Left kidney (tissue), 2 donors: Measurements from ENCODE around the gene RPS19. TPM values are rescaled to one million over a fixed set of nuclear protein-coding genes. Genes with fewer than 3 reads are reported as not detected.

ENCODE experiments used
- DNase-seq: peaks from one replicate; pipeline ENCODE4 v3.0.0-alpha.2; 2013
- polyA plus RNA-seq: library from polyadenylated mRNA; unstranded; fragments of 120-200 nt; gene quantifications from one replicate; pipeline ENCODE4 v1.2.1, GENCODE V29; 2013; ENCODE audit not compliant: insufficient read length

Gene RPS19
- polyA plus RNA-seq, 1 donor: 1,139 TPM

DNA sequence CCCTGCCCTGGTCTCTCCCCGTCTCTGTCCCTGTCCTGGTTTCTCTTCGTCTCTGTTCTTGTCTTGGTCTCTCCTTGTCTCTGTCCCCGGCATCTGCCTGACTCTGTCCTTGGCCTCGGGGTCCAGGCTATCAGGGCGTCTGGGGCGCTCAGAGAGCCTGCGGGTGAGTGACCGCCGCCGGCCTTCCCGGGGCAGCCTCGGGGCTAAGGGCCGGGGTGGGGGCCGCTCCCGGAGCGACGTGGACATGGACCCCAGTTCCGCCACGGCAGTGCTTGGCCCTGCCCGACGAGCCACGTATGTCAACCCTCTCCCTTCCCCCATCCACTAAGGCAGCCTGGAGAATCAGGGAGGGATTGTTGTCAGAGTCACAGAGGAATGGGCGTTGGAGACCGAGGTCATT lies 37.8 kb downstream of the RPS19 start:
- no peak for DNase-seq

DNA sequence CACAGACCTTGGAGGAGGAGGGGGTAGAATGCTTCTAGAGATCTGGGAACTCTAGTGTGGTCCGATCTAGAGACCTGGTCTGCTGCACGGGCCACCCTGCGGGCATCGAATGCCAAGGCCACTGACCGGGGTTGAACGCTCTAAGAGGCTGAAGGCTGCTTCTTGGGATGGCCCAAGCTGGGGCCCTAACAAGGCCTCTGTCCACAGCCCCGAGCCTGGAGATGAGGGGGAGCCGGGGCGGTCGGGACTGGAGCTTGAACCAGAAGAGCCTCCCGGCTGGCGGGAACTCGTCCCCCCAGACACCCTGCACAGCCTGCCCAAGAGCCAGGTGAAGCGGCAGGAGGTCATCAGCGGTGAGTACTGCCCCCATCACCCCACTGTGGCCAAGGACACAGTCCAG lies 38.2 kb downstream of the RPS19 start:
- no peak for DNase-seq

DNA sequence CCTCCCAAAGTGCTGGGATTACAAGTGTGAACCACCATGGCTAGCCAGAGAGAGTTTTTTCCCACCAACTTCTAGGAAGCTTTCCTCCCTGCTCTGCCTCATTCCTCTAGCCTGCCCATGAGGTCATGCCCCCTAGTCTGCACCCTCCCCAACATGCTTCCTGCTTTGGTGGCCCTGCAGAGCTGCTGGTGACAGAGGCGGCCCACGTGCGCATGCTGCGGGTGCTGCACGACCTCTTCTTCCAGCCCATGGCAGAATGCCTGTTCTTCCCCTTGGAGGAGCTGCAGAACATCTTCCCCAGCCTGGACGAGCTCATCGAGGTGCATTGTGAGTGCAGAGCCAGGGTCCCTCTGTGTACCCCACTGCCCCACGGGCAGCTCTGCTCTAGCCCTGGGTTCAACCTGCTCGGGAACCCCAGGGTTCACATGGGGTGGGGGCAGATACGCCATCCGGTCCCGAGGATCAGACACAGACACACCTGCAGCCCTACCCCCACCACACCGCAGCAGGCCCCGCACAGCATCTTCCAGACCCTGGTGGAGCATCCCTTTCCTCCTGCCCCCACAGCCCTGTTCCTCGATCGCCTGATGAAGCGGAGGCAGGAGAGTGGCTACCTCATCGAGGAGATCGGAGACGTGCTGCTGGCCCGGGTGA lies 41.8 kb downstream of the RPS19 start:
- DNase-seq: no peak

DNA sequence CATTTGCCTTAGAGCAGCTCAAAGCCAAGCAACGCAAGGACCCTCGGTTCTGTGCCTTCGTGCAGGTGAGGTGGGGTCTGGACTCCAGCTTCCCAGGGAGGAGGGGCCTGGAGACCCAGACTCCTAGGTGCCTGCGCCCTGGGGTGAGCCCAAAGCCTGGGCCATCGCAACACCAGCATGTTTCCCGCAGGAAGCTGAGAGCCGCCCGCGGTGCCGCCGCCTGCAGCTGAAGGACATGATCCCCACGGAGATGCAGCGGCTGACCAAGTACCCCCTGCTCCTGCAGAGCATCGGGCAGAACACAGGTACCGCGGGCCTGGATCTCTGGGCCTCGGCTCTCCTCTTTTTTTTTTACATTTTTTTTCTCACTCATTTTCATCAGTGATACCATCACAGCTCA lies 42.5 kb downstream of the RPS19 start:
- DNase-seq: no peak

DNA sequence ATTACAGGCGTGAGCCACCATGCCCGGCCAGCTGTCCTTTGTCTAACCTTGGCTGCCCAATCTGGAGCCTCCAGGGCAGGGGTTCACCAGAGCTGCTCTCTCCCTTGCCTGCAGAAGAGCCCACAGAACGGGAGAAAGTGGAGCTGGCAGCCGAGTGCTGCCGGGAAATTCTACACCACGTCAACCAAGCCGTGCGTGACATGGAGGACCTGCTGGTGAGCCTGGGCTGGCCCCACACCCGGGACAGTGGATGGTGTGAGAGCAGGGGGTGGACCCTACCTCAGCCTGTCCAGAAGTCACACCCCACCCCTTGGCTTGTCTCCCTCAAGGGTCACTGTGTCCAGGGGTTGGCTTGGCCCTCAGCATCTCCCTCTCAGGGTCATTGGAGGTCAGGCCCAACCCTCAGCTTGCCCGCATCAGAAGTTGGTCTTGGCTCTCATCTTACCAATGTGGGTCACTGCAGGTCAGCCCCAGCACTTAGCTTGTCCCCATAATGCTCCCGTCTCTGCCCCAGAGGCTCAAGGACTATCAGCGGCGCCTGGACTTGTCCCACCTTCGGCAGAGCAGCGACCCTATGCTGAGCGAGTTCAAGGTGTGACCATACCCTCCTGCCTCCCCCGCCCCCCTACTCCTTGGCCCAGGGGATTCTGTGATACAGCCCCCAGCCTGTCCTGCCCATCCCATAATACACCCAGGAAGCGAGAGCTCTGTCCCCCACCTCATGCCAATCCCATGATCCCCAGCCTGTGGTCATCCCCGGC lies 43.3 kb downstream of the RPS19 start:
- no peak for DNase-seq

DNA sequence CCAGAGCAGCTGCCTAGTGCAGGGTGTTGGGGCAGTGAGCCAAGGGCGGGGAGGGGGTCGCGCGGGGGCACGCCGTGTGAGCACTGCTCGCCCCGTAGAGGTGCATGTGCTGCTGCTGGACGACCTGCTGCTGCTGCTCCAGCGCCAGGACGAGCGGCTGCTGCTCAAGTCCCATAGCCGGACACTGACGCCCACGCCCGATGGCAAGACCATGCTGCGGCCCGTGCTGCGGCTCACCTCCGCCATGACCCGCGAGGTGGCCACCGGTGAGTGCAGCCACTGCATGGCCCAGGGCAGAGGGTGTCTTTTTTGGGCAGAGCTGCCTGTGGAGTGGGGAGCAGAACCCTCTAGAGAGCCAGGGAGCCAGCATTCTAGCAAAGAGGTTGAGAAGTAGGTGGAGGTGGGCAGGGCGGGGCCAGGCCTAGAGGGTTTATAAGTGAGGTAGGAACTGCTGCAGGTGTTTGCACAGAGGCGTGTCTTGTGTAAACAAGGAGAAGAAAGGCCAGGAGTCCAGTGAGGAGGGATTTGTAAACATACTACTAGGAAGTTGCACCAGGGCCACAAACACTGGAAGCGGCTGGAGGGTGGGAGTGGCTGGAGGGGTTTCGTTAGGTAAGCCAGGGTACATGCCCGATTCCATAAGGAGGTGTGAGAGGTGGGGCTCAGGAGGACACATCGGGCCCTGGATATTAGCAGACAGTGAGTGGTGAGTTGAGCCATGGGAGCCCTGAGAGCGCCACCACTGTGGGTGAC lies 44.2 kb downstream of the RPS19 start:
- no peak for DNase-seq

DNA sequence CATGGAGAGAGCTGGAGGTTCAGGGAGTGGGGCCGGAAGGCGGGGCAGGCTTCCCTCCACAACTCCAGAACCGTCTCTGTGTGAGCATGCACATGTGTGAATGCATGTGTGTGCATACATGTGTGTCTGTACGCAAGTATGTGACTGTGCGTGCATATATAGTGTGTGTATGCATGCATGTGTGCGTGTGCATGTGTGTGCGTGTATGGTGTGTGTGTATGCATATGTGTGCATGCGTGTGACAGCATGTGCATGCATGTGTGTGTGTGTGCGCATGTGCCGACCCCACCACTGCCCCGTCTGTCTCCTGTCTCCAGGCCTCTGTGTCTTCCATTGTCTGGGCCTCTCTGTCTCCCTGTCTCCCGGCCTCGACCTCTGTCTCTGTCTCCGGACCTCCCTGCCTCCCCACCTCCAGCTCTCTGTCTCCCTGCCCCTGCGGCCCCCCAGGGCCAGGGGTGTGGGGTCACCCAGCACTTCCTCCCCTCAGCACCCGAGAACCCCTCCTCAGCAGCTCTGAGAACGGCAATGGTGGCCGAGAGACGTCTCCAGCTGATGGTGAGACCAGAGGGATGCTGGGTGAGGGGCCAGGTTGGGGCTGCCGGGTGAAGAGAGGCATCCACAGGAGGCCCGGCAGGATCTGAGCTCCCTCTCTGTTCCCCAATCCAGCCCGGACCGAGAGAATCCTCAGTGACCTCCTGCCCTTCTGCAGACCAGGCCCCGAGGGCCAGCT lies 45.4 kb downstream of the RPS19 start:
- no peak for DNase-seq

DNA sequence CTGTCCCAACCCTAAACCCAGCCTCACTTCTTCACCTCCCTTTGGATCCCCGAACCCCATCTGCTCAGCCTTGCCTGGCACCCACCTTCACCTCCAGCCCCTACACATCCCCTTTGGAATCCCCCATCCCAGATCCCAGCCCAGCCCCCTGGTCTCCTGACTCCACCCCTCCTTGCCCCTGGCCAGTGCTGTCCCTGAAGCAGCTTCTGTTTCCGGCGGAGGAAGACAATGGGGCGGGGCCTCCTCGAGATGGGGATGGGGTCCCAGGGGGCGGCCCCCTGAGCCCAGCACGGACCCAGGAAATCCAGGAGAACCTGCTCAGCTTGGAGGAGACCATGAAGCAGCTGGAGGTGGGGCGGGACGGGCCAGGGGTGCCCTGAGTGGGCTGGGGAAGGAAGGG lies 46.2 kb downstream of the RPS19 start:
- no peak for DNase-seq

DNA sequence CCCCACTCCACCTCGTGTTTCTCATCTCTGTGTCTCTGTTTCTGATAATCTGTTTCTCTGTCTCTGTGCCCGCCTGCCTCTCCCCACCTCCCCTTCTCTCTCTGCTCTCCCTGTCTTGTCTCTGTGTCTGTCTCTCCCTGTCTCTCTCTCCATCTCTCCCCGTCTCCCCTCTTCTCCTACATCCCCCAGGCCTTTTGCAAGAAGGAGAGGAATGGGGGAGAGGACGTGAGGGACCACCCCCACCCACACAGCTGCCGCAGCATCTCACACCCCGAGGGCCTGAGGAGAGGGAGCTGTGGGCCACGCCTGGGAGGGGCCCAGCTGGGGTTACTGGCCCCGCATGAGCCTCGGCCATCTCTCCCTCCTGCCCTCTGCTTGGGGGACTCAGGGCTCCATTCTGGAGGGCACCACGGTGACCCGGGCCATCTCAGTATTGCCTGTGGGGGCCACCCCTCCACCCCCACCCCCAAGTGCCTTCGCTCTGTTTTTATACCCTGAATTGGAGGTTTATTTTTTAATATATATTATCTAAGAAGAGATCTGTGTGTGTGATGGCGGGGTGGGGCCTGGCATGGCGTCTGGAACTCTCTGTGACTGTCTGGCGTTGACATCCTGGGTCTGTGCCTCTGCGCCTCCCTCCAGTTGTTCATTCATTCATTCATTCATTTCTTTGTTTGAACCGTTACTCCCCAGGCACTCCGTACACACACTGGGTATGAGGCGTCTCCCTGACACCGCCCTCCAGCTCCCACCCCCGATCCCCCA lies 47.0 kb downstream of the RPS19 start:
- DNase-seq: no peak

DNA sequence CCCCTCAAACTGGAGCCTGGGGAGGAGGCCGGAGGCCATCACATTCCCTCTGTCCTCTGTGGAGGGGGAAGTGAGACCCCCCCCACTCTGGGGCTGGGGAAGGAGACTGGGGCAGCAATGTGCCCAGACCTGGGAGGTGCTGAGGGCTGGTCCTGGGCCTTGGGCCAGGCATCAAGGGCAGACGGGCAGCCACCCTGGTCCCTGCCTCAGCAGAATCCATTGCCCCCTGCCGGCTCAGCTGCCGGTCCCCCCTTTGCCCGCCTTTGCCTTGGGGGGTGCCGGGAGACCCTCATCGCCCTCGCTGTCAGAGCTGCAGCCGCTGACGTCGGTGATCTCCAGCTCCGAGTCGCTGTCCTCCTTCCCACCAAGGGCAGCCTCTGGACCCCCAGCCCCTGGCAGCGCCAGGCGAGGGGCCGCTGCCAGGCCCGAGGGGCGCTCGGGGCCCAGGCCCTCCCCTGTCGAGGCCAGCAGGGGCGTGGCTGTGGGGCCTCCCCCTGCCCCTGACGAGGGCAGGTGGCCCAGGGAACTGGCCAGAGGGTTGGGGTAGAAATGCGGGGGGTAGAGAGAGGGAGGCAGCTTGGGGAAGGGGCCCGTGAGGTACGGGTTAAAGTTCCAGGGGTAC lies 48.0 kb downstream of the RPS19 start:
- no peak for DNase-seq

DNA sequence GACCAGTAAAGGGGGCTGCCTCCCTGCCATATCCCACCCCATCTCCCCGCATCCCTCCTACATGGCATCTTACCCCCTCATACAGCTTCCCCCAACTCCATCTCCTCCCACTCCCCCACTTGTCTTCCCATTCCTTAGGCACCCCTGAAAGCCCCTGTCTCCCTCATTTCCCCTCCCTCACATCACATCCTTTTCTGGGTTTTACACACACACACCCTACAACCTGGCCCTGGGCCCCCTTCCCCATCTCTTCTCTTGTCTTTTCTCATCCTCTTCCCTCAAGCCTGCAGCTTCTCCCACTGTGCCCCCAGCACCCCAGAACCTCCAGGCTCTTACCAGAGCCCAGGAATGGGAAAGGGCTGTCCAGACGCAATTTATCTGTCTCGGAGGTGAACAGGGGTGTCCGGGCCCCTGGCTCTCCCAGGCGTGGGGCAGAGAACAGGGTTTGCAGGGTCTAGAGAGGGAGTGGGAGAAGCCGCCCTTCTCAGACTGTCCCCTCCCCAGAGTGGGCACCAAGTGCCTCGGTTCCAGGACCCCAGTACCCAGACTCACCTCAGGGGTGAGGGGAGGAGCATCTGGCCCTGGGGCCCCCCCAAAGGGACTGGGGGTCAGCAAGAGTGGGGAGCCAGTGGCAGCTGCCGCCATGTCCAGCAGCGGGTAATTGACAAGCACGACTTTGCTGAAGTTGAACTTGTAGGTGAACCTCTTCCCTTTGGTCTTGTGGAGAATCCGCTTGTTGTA lies 48.8 kb downstream of the RPS19 start:
- no peak for DNase-seq

DNA sequence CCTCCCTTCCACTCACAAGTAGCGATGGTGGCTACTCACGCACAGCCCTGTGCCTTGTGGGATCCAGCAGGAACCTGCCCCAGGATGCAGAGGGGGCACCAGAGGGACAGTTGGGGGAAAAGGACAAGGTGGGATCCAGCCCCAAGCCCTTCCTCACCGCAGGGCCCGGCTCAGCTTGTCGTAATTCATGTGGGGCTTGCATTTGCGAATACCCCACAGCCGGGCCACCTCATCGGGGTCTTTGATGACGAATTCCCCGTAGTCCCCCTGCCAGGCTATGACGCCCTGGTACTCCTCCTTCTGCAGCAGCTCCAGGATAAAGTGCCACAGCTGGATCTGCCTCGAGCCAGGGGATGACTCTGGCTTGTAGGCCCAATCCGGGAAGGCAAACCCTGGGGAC lies 49.7 kb downstream of the RPS19 start:
- no peak for DNase-seq

DNA sequence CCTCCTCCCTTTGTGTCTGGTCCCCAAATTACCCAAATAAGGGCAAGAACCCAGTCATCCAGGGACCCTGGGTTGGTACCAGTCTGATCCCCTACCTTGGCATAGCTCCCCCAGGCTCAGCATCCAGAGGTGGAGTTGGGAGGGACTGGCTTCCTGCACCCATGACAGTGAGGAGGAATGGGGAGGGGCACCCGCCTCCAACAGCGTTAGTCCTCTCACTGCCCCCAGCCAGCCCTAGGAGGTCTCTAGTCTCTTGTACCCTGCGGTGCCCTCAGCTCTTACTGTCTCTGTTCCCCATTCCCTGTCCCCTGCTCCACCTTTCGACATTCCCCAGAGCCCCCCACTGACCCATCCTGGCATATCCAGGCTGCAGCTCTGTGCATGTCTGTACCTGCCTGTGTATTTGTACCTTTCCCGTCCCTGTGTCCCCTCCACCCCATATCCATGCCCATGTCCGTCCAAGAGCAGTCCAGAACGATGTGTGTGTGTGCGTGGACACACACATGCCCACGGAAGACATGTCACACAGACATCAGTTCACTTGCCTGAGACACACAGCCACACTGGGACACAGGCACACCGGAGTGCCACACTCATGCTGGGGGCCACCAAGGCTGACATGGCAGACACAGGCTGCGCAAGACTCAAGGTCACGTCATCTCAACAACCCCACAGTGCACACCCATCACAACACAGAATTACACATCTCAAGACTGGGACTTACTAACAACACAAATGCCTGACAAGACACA lies 50.4 kb downstream of the RPS19 start:
- no peak for DNase-seq

DNA sequence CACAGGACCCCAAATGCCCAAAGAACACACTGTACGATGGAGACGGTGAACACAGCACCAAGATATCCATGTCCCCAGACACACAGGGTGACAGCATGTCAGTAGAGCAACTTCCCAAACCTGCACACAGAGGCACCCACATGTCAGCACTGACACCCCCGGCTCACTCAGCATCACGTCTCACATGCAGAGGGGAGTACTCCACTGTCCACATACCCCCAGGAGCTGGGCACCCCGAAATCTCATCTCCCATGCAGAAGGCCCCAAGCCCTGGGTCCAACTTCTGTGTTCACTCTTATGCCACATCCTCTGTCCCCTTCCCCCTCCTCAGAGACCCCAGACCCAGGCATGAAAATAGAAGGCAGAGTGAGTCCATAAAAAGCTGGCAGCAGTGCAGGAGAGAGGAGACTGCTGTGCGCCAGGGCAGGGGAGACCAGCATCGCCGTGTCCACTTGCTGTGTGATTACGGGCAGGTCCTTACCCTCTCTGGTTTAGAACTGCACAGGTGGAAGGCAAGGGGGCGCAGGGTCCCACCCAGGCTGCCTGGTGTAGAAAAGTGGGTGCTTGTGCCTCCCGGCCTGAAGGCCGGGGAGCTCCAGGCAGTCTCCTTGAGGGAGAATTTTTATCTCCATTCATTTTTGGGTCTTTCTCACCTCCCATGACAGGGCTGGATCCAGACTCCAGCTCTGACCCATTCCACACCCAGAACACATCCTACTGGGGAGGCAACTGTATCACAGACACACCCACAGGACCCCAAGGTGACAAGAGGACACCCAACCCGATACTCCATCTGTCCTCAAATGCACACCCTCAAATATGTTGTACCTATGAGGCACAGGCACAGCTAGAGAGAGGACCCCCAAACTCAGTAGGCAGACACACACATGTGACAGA lies 51.2 kb downstream of the RPS19 start:
- no peak for DNase-seq

DNA sequence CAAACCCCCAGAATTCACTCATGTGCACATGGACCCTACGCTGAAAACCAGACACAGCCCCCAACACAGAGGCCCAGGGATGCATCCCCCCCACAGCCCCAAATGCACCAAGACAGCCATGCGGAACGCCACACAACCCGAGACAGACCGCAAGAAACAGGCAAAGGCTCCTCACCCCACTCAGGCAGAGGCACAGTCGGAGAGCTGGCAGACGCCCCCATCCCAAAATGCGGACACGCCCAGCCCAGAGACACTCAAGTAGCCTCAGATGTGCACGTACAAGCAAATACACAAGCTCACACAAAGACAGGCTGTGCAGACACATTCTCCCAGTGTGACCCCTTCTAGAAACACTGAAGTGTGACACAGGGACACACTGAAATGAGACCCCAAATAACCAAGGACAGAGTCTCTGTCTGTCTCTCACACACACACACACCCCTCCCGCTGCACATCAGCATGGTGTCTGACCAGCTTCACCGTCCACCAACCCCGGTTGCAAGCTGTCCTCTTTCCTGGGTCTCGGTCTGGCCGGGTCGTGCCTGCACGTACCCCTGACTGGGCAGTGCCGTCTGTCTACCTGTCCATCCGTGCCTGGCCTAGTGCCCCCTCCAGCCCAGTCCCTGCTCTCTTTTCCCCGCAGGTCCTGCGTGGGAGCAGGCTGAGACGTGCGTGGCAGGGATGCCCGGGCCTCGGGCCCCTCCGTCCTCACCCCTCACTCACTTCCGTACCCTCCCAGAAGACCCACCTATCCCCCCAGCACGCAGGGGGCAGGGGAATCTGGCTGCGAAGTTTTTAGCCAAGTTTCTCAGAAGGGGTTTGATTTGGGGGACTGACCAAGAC lies 52.1 kb downstream of the RPS19 start:
- DNase-seq: no peak

DNA sequence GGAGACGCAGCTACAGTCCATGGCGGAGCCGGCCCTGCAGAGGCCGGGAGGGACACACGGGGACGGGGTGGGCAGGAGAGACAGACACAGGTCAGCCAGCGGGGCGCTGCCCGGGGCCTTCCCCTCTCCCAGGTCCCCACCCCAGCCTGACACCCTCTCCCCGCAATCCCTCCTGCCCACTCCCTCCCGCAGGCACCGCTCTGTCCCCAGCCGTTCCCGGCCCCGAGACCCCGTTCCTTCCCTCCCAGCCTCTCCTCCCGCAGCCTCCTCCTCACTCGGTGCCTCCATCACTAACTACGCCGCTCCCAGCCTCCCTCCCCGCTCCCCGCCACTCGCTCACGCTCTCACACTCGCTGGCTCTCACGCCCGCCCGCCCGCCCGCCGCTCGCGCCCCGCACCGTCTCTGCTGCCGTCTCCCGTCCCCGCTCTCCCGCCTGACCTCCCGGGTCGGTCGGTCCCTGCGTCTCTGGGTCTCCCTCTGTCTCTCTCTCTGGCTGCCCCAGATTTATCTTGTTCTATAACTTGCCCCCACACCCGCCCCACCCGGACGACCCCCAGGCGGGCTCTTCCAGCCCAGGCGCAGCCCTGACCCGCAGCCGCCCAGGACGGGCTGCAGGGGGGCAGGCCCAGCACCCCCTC lies 53.0 kb downstream of the RPS19 start:
- no peak for DNase-seq
